GM19035 (cell line): ENCODE results near the gene RUFY4.

Experiments used
- ATAC-seq: cut with Tn5 transposase; IDR thresholded peaks from one replicate; pipeline ENCODE4 v1.9.1; 2021; ENCODE audit not compliant: unreplicated experiment

The RUFY4 gene

GRCh38 chr2:218138047-218138446, 69.0 kb downstream of the RUFY4 start:
- ATAC-seq = no peak
